ENCODE results near the gene MRPL58. TPM values are rescaled to one million over a fixed set of nuclear protein-coding genes. Genes with fewer than 3 reads are reported as not detected.

Gene MRPL58
- total RNA-seq, 1 experiment from 2014 or later = 55.2 TPM

GRCh38 chr17:74987909-74988711, 24.4 kb upstream of the MRPL58 start:
- CTCF ChIA-PET = interaction anchor here (0.9 to 2.2 kb wide), 3 partner anchors 27 to 65 kb away, joined by 3 to 18 read pairs (median 4); partner anchors contain the start of genes OTOP2 and USH1G

DNA sequence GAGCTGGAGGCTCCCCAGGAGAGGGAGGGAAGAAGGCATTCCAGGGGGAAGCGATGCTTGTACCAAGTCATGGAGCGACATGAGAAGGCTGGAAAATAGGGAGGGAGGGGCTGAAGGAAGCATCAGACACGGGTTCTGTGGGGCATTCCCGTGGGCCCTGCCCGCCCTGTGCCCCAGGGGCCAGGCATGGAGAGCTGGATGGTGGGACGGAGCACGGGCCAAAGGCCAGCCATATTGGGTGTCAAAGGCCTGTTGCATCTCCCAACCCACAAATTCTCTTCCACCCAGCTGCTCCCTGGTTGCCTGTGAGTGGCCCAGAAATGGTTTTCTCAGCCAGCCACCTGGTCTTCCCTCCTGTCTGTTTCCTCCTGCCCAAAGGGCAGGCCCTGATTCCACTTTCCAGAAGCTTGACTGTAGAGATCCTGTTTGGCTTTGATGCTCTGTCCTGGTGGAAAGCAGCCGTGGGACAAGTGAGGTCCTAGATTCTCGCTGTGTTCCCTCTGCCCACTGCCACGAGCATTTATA, 21.8 kb upstream of the MRPL58 start:
- H3K4me1 ChIP-seq (ENCODE audit: control insufficient read depth, insufficient read depth, low read length) = peaks cover 16% of the 10 kb centered on the region
- H3K36me3 ChIP-seq (ENCODE audit: control insufficient read depth, insufficient read depth, low read length) = no peaks in the 10 kb centered on the region; the same call in 1 of the 2 replicates
- POLR2A ChIA-PET = no interaction called here
- no peaks in the 10 kb centered on the region for H3K9me3 ChIP-seq (ENCODE audit: control insufficient read depth, insufficient read depth, low read depth, low read length)
- intact Hi-C loops (cut with micrococcal nuclease; ENCODE audit: unreplicated experiment) = no loop called here
- ATAC-seq (no peak), DNase-seq (ENCODE audit: low read depth, low spot score) (no peak)
- no TSS peak for BruUV-seq (replicated peaks)
- no peak overlapping the region for H3K27ac ChIP-seq (ENCODE audit: low read length)
- CTCF ChIA-PET = interaction anchor here (0.6 kb wide), 1 partner anchor 14 kb away, joined by 4 read pairs; no protein-coding TSS in a partner anchor
- no peak for TF ChIP-seq REST (IDR thresholded peaks at IDR 0.05; ENCODE audit: insufficient read depth in 1 of 2, low read depth in 2 of 2, low read length in 1 of 2)
- TF ChIP-seq TCF7L2 (IDR thresholded peaks at IDR 0.05; ENCODE audit: low read depth, low read length) = no peak
- no peak for TF ChIP-seq POLR2AphosphoS5 (IDR thresholded peaks at IDR 0.05; ENCODE audit: low read depth, low read length)
- TF ChIP-seq CTCF (IDR thresholded peaks at IDR 0.05) = no peak
- TF ChIP-seq SIN3A (IDR thresholded peaks at IDR 0.05; ENCODE audit: borderline replicate concordance, insufficient read depth, low read depth, low read length) = no peak
- H3K4me3 ChIP-seq (ENCODE audit: low read depth in 2 of 2, low read length in 2 of 2) = no peak overlapping the region
- no peaks in the 10 kb centered on the region for H3K27me3 ChIP-seq (ENCODE audit: control insufficient read depth, insufficient read depth, low read length)
- in situ Hi-C loops (cut with HindIII; ENCODE audit: low pct_unique_long_range_greater_than_20kb, low sequenced_read_pairs) = no loop called here

More at GRCh38 chr17:74987909-74988711, 24.4 kb upstream of the MRPL58 start:
- no peaks in the 10 kb centered on the region for H3K9me3 ChIP-seq (ENCODE audit: control insufficient read depth, insufficient read depth, low read depth, low read length)
- POLR2A ChIA-PET = interaction anchor here (0.5 to 1.2 kb wide), 4 partner anchors 18 to 47 kb away, joined by 3 read pairs; no protein-coding TSS in a partner anchor
- intact Hi-C loops (cut with micrococcal nuclease; ENCODE audit: unreplicated experiment) (no loop called here), in situ Hi-C loops (cut with HindIII; ENCODE audit: low pct_unique_long_range_greater_than_20kb, low sequenced_read_pairs) (no loop called here)
- no peaks in the 10 kb centered on the region for H3K27me3 ChIP-seq (ENCODE audit: control insufficient read depth, insufficient read depth, low read length)
- ATAC-seq (peak; percentile 84), DNase-seq (ENCODE audit: low read depth, low spot score) (no peak)
- peak; percentile 64; the same call in 1 of the 2 replicates for TF ChIP-seq SIN3A (IDR thresholded peaks at IDR 0.05; ENCODE audit: borderline replicate concordance, insufficient read depth, low read depth, low read length)
- TF ChIP-seq REST (IDR thresholded peaks at IDR 0.05; ENCODE audit: insufficient read depth in 1 of 2, low read depth in 2 of 2, low read length in 1 of 2) = no peak
- peak overlapping the region; percentile 73 to 74 for H3K4me3 ChIP-seq (ENCODE audit: low read depth in 2 of 2, low read length in 2 of 2)
- BruUV-seq (replicated peaks) = no TSS peak
- peak overlapping the region; percentile 74 for H3K27ac ChIP-seq (ENCODE audit: low read length)
- H3K36me3 ChIP-seq (ENCODE audit: control insufficient read depth, insufficient read depth, low read length) = no peaks in the 10 kb centered on the region; the same call in 1 of the 2 replicates
- peaks cover 22% of the 10 kb centered on the region for H3K4me1 ChIP-seq (ENCODE audit: control insufficient read depth, insufficient read depth, low read length)
